GM21381 (cell line): Measurements from ENCODE around the gene OIP5.
"Not testable (repeated sequence)": the region's sequence is repeated elsewhere in the genome, so short reads cannot be mapped to it uniquely, and the experiment has no call there.

ENCODE experiments used
- ATAC-seq: cut with Tn5 transposase; IDR thresholded peaks from one replicate; pipeline ENCODE4 v1.9.1; 2021; ENCODE audit warnings: mild to moderate bottlenecking, moderate library complexity; ENCODE audit not compliant: unreplicated experiment

Gene OIP5

GRCh38 chr15:41304149-41304770, 28.1 kb downstream of the OIP5 start:
- no peak for ATAC-seq

DNA sequence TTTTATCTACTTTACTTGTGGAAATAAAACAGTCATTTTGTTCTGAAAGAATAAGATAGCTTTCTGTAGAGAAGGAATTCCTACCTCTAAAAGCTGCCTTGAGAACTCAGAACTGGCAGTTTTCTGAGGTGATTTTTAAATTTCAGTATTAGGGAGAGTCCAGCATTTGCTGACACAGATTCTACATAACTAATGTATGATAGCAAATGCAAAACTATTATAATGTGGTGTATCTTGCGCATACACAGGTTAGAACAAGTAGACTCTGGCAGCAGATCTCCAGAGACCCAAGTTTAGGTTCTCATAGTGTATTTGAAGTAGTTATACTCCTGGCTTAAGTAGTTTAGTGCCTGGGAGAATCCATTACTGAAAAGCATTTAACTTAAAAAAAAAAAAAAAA, 30.8 kb downstream of the OIP5 start:
- no peak for ATAC-seq

- not testable (repeated sequence) for ATAC-seq
These were observed 31.3 kb downstream of the OIP5 start for GRCh38 chr15:41301139-41301538.

DNA sequence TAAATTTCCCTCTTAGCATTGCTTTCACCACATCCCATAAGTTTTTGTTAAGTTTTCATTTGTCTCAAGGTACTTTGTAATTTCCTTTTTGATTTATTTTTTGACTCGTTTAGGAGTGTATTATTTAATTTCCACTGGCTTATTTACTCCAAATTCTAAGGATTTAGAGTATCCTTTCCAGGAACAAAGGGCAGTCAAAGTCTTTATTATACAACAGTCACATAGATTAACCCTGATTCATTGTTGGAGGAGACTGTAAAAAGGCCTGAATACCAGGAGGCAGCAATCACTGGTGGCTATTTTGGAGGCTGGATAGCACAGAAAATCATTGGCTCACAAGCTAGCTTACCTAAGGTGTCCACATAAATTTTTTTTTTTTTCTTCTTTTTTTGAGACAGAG, 39.9 kb downstream of the OIP5 start:
- no peak for ATAC-seq

DNA sequence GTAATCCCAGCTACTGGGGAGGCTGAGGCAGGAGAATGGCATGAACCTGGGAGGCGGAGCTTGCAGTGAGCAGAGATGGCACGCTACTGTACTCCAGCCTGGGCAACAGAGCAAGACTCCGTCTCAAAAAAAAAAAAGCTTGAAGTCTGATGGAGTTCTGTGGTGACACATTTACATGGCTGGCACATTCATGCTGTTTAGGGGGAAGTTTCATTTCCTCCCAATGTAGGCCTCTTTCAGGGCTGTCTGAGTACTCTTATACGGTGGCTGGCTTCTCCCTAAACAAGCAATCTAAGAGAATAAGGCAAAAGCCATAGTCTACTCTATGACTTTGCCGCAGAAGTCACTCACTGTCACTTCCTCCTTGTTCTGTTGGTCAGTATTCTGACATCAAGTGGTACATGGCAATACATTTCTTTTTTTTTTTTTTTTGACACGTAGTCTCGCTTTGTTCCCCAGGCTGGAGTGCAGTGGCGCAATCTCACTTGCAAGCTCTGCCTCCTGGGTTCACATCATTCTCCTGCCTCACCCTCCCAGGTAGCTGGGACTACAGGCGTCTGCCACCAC, 41.2 kb downstream of the OIP5 start:
- peak; percentile 68 for ATAC-seq

DNA sequence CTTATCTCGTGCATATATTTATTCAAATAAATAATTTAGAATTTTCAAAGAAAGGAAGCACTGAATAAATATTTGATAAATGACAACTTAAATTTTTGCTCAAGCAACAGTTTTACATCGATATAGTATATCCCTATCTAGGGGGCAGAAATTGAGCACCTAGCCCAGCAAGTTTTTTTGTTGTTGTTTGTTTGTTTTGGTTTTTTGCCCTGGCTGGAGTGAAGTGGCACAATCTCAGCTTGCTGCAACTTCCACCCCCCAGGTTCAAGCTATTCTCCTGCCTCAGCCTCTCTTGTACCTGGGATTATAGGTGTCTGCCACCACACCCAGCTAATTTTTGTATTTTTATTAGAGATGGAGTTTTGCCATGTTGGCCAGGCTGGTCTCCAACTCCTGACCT, 42.4 kb downstream of the OIP5 start:
- ATAC-seq = no peak

DNA sequence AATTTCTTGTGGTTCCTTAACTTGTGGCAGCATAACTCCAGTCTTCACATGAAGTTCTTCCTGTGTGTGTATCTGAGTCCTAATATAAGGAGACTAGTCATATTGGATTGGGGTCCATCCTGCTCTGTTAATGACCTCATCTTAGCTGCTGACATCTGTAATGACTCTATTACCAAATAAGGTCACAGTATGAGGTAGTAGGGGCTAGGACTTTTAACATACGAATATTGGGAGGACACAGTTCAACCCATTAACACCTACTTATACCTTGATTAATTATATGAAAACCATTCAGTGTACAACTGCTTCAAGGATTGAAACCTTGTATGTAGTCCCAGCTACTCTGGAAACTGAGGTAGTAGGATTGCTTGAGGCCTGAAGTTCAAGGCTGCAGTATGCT, 43.9 kb downstream of the OIP5 start:
- ATAC-seq = no peak

GRCh38 chr15:41286665-41287333, 45.6 kb downstream of the OIP5 start:
- ATAC-seq = no peak

GRCh38 chr15:41285285-41285684, 47.1 kb downstream of the OIP5 start:
- ATAC-seq = no peak

GRCh38 chr15:41284427-41285177, 47.8 kb downstream of the OIP5 start:
- no peak for ATAC-seq

- peak; percentile 97 for ATAC-seq
These were observed 48.6 kb downstream of the OIP5 start for GRCh38 chr15:41283653-41284426.

- ATAC-seq = not testable (repeated sequence)
These were observed 49.3 kb downstream of the OIP5 start for GRCh38 chr15:41282980-41283652.

GRCh38 chr15:41282436-41282835, 50.0 kb downstream of the OIP5 start:
- ATAC-seq = not testable (repeated sequence)

DNA sequence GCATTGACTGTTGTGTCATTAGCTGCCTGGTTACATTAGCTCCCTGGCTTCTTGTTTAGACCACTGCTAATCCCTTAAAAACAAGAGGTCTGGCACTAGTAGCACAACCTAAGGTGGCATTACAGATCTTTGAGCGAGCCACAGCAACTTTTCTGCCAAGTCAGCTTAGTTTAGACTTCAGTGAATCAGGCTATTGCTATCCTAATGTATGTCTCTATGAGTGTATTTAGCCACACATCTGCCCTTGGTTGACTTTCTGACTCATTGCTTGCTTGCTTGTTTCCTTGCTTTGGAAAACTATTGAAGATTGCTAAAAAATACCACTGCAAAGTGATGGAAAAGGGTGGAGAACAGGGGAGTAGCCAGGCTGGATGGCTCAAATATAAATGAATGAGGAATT, 51.2 kb downstream of the OIP5 start:
- no peak for ATAC-seq

DNA sequence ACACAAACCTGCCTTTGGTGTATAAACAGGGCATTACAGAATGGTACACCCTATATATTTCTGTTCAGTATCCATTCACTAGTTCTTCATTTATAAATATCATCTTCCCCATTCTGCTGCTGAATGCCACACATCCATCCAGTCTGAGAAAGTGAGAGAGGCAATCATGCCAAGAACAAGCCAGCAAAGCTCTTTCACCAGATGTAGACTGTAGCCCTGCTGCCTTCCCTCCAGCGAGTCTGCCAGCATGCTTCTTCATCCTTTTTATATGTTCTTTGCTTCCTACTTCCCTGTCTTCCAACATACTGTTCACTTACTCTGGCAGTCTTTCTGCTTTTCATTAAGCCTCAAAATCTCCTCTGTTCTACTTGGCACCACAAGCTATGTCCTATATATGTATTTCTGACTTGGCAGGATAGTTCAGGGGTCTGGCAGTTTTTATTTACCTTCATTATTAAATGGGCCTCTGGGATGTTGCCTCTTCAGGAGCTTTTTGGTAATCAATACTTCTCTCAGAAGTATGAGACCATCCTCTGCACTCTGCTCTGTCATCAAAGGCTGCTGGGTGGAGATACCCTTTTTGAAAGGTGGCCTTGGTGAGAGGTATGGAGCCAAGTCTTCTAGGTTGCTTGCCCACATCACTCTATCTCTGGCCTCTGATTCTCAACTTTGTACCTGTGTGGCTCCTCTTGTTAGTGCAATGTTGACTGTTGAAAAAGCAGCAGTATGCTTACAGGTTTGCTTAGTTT, 52.7 kb downstream of the OIP5 start:
- ATAC-seq = no peak

DNA sequence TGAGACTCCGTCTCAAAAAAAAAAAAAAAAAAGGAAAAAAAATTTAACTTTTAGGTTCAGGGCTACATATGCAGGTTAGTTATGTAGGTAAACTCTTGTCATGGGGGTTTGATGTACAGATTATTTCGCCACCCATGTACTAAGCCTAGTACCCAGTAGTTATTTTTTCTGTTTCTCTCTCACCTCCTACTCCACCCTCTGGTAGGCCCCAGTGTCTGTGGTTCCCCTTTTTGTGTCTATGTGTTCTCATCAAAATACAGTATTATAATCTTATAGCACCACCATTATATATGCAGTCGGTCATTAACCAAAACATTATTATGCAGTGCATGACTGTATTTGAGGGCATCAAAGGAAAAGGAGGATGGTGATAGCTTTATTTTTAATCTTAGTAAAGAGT, 54.1 kb downstream of the OIP5 start:
- no peak for ATAC-seq

DNA sequence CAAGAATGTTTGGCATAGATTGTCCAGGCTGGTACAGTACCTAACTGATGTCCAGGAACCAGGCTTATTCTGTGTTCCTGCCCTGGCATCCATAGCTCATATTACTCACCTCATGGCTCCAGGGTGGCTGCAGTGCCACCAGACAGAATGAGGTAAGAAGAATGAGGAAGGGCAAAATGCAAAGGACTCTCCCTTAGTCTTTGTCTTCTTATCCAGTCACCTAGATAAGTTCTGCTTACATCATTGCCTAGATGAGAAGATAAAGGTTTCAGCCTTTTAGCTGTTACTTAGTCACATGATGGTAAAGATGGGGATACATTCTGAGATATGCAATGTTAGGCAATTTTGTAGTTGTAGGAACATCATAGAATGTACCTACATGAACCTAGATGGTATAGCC, 55.6 kb downstream of the OIP5 start:
- ATAC-seq = no peak

DNA sequence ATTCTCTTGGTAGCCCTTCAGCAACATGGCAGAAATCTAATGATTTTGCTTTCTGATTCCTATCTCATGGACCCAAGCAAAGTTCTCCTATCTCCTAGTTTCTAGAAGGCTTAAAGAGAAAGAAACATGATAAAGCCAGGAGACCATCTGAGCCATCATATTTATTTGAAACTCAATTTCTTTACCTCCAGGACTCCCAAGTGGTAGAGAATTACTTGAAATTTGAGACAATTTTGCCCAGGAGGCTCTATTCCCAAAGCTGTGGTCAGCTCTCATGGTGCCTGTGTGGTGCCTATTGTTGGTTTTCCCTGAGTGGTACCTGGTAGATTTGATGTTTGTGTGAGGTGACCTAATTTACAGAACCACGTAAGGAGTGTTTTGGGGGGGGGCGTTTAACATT, 62.5 kb downstream of the OIP5 start:
- ATAC-seq = no peak

DNA sequence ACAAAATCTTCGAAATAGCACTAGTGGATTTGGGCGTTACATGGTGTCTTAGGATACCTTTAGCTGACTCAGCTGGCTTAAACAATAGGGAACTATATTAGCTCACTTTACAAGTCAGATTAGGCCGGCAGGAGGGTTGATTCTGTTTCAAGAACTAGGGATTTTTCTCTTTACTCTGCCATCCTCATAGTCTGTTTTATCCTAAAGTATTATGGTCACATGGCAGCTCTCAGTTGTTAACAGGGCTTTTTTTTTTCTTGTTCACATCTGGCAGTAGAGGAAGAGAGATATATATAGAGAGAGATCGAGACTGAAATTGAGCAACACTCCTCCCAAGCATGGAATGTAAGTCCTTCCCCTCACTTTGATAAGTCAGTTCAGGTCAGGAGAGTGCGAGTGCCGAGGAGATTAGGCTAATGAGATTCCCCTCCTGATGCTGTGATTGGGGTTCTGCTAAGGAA, 68.5 kb downstream of the OIP5 start:
- no peak for ATAC-seq

GRCh38 chr15:41262571-41262970, 69.8 kb downstream of the OIP5 start:
- no peak for ATAC-seq
